HCT116 (cell line): Measurements from ENCODE around the gene TAS2R46. TPM values are rescaled to one million over a fixed set of nuclear protein-coding genes. Genes with fewer than 3 reads are reported as not detected.

Source experiments
- ATAC-seq: fragments of 200-7000 bp; cut with Tn5 transposase; 2 replicates; pipeline ENCODE4 v1.9.1; 2020; ENCODE audit warnings: mild to moderate bottlenecking, moderate library complexity
- BruUV-seq: library from RNA; stranded (reverse); fragments of 400-500 nt; replicated peaks from 2 replicates; lab custom pipeline; 2021; lab: Mats Ljungman, UMichigan
- CTCF ChIA-PET: fragments of 300-600 bp; sonication (Branson Sonifier 250); formaldehyde crosslinking; loops from one replicate; lab custom pipeline; 2021; ENCODE audit warnings: antibody characterized with exemption; lab: Charles Lee
- POLR2A ChIA-PET: fragments of 300-600, 350-600 bp; sonication (Branson Sonifier 250); formaldehyde crosslinking; loops from one replicate; lab custom pipeline; 2021; ENCODE audit warnings: antibody characterized with exemption; lab: Charles Lee
- RAD21 ChIA-PET, 2 experiments: fragments of 300-600 bp; sonication (Branson Sonifier 250); formaldehyde crosslinking; loops; one replicate each; lab custom pipeline; 2023; ENCODE audit warnings: low total read pairs in 2 of 2; ENCODE audit not compliant: uncharacterized antibody in 2 of 2, unreplicated experiment in 2 of 2, low non-redundant PET in 1 of 2; lab: Charles Lee
- DNase-seq: peaks from one replicate; pipeline ENCODE4 v3.0.0-alpha.2; 2010; ENCODE audit warnings: low read depth, low spot score
- H2AFZ ChIP-seq: fragments of 200-600 bp; shearing (Covaris generic), sonication (generic); 2 replicates; pipeline ENCODE4 v1.6.1; 2017; ENCODE audit warnings: low read depth, mixed run types, mixed read lengths, antibody characterized with exemption, low read length; ENCODE audit not compliant: poor library complexity, severe bottlenecking
- H3K27ac ChIP-seq: 2 replicates; pipeline ENCODE4 v1.5.1; 2012; ENCODE audit warnings: low read depth, low read length
- H3K27me3 ChIP-seq: fragments of 200-600 bp; sonication (generic); 2 replicates; pipeline ENCODE4 v1.6.1; 2016; ENCODE audit warnings: mixed run types, low read length, mixed read lengths; ENCODE audit not compliant: insufficient read depth
- H3K36me3 ChIP-seq, 2 experiments: fragments of 200-500 bp in 1 of 2; fragments of 200-600 bp in 1 of 2; sonication (Bioruptor generic) in 1 of 2; sonication (generic) in 1 of 2; 2 replicates each; pipeline versions ENCODE4 v1.5.1 to v1.6.1; 2014 to 2016; ENCODE audit warnings: low read length in 2 of 2, inconsistent platforms in 1 of 2, mixed read lengths in 1 of 2, mixed run types in 1 of 2; ENCODE audit not compliant: insufficient read depth in 2 of 2, control insufficient read depth in 1 of 2
- H3K4me1 ChIP-seq, 2 experiments: fragments of 200-600 bp in 1 of 2; sonication (generic) in 1 of 2; 2 replicates each; pipeline versions ENCODE4 v1.5.1 to v1.6.1; 2012 to 2017; ENCODE audit warnings: low read length in 2 of 2, inconsistent platforms in 1 of 2, mild to moderate bottlenecking in 1 of 2, mixed read lengths in 1 of 2, mixed run types in 1 of 2, moderate library complexity in 1 of 2; ENCODE audit not compliant: insufficient read depth in 2 of 2, control insufficient read depth in 1 of 2
- H3K4me2 ChIP-seq: fragments of 200-600 bp; sonication (generic); 2 replicates; pipeline ENCODE4 v1.6.1; 2017; ENCODE audit warnings: mixed run types, low read length, mixed read lengths
- H3K4me3 ChIP-seq, 2 experiments: fragments of 200-600 bp in 1 of 2; sonication (generic) in 1 of 2; replicated peaks in 1 of 2; 2 replicates each; pipeline ENCODE4 v1.5.1; 2011 to 2016; ENCODE audit warnings: low read length in 2 of 2, control low read depth in 1 of 2, low read depth in 1 of 2, mild to moderate bottlenecking in 1 of 2, mixed read lengths in 1 of 2, mixed run types in 1 of 2
- H3K79me2 ChIP-seq: fragments of 200-600 bp; sonication (generic); 2 replicates; pipeline ENCODE4 v1.6.1; 2017; ENCODE audit warnings: mild to moderate bottlenecking, mixed run types, low read length, moderate library complexity, mixed read lengths; ENCODE audit not compliant: insufficient read depth
- H3K9ac ChIP-seq: fragments of 200-600 bp; sonication (generic); 2 replicates; pipeline ENCODE4 v1.6.1; 2016; ENCODE audit warnings: low read length, mixed read lengths
- H3K9me2 ChIP-seq: fragments of 200-600 bp; sonication (generic), shearing (Covaris generic); 2 replicates; pipeline ENCODE4 v1.6.1; 2017; ENCODE audit warnings: mixed run types, mild to moderate bottlenecking, moderate library complexity; ENCODE audit not compliant: insufficient read depth
- H3K9me3 ChIP-seq, 2 experiments: fragments of 200-500 bp in 1 of 2; fragments of 200-600 bp in 1 of 2; sonication (Bioruptor generic) in 1 of 2; sonication (generic) in 1 of 2; 2 replicates each; pipeline ENCODE4 v1.6.1; 2014 to 2017; ENCODE audit warnings: low read length in 2 of 2, mixed read lengths in 2 of 2, inconsistent platforms in 1 of 2, low read depth in 1 of 2, mild to moderate bottlenecking in 1 of 2, mixed run types in 1 of 2, moderate library complexity in 1 of 2; ENCODE audit not compliant: control insufficient read depth in 1 of 2, insufficient read depth in 1 of 2
- H4K20me1 ChIP-seq: fragments of 200-600 bp; sonication (generic), shearing (Covaris generic); 2 replicates; pipeline ENCODE4 v1.6.1; 2017; ENCODE audit warnings: mixed run types, mild to moderate bottlenecking, moderate library complexity; ENCODE audit not compliant: insufficient read depth
- EGR1 ChIP-seq: IDR thresholded peaks from 2 replicates; pipeline ENCODE4 v1.6.1; 2012; ENCODE audit warnings: low read depth
- JUND ChIP-seq: IDR thresholded peaks from 2 replicates; pipeline ENCODE4 v1.6.1; 2012
- MAX ChIP-seq: IDR thresholded peaks from 2 replicates; pipeline ENCODE4 v1.6.1; 2012
- POLR2AphosphoS5 ChIP-seq: IDR thresholded peaks from 2 replicates; pipeline ENCODE4 v1.6.1; 2011; ENCODE audit warnings: mild to moderate bottlenecking, low read depth, low read length, moderate library complexity
- REST ChIP-seq: IDR thresholded peaks from 2 replicates; pipeline ENCODE4 v1.6.1; 2012; ENCODE audit warnings: low read depth
- SP1 ChIP-seq: IDR thresholded peaks from 2 replicates; pipeline ENCODE4 v1.6.1; 2012; ENCODE audit warnings: low read depth
- SRF ChIP-seq: IDR thresholded peaks from 2 replicates; pipeline ENCODE4 v1.6.1; 2012; ENCODE audit warnings: low read depth
- TCF7L2 ChIP-seq: IDR thresholded peaks from 2 replicates; pipeline ENCODE4 v1.7.0; 2011; ENCODE audit warnings: borderline replicate concordance, inconsistent platforms; ENCODE audit not compliant: insufficient read depth, insufficient read length; ENCODE audit errors: extremely low read depth
- ZFX ChIP-seq: fragments of 450-650 bp; IDR thresholded peaks from 2 replicates; pipeline ENCODE4 v1.6.1; 2017
- ZNF274 ChIP-seq: fragments of 200-500 bp; sonication (Bioruptor generic); IDR thresholded peaks from 2 replicates; pipeline ENCODE4 v1.6.1; 2014; ENCODE audit warnings: mild to moderate bottlenecking, low read depth, low read length, inconsistent platforms
- intact Hi-C: fragments of 100-400 bp; cut with micrococcal nuclease; formaldehyde crosslinking; loops from 2 replicates; pipeline ENCODE4 v1.10.0; 2022
- total RNA-seq: library from RNA; stranded (reverse); gene quantifications from one replicate; pipeline ENCODE4 v1.2.1, GENCODE V29; 2021; ENCODE audit not compliant: unreplicated experiment
- TF ChIP-seq, protein P1 (sequence below): IDR thresholded peaks from 2 replicates; pipeline ENCODE4 v1.6.1; 2011; ENCODE audit warnings: mild to moderate bottlenecking, low read length, moderate library complexity; ENCODE audit not compliant: insufficient replicate concordance; ENCODE audit errors: extremely low read depth

TAS2R46 gene
- total RNA-seq, 1 experiment from 2014 or later, result 0.42 TPM

DNA sequence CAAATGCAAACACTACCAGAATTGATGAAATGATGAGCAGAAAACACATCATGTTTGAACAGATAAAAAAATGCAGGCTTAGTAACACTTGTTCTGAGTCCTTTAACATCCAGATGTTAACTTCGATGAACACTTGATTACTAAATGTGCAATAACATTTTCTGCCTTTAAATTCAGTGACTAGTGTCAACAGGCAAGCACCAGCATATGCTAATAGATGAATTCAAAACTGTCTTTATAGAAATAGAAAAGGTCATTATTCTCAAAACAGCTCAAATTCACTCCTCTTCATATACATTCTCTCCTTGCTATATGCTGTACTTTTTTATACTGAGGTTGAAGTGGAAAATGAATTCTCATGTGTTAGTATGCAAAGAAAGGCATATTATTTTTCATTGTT, 39.6 kb downstream of the TAS2R46 start, which contains the start of gene TAS2R19:
Gene TAS2R19 (minus strand): TSS at position 101 of the 400 bp plus-strand sequence. CDS start 49 bp downstream, at position 52.
- Histone ChIP-seq H3K36me3 (peaks cover 0 to under 1% of the 10 kb centered on the region in 2 experiments; a peak in 1 of 4 replicates), H3K4me2 (no peak within 1 kb of the TSS), H3K79me2 (0 out of 2 replicates have a peak, but pooled peaks cover 4% of the 10 kb centered on the region), H2AFZ (no peak within 1 kb of the TSS), H3K4me3 (no peak within 1 kb of the TSS), H4K20me1 (no peaks in the 10 kb centered on the region), H3K4me1 (no peaks in the 10 kb centered on the region), H3K9me3 (no peaks in the 10 kb centered on the region), H3K27me3 (no peaks in the 10 kb centered on the region), H3K9ac (no peak within 1 kb of the TSS), H3K9me2 (no peaks in the 10 kb centered on the region), H3K27ac (no peak within 1 kb of the TSS)
- ChIA-PET CTCF (no interaction called here), POLR2A (no interaction called here), RAD21 (no interaction called here)
- no peak for ATAC-seq
- intact Hi-C loops, result no loop called here
- DNase-seq, result no peak
- TF ChIP-seq SP1 (no peak), SRF (no peak), REST (no peak), EGR1 (no peak), ZNF274 (no peak), MAX (no peak), POLR2AphosphoS5 (no peak), JUND (no peak), TCF7L2 (no peak), ZFX (no peak)
- TF ChIP-seq, protein P1, sequence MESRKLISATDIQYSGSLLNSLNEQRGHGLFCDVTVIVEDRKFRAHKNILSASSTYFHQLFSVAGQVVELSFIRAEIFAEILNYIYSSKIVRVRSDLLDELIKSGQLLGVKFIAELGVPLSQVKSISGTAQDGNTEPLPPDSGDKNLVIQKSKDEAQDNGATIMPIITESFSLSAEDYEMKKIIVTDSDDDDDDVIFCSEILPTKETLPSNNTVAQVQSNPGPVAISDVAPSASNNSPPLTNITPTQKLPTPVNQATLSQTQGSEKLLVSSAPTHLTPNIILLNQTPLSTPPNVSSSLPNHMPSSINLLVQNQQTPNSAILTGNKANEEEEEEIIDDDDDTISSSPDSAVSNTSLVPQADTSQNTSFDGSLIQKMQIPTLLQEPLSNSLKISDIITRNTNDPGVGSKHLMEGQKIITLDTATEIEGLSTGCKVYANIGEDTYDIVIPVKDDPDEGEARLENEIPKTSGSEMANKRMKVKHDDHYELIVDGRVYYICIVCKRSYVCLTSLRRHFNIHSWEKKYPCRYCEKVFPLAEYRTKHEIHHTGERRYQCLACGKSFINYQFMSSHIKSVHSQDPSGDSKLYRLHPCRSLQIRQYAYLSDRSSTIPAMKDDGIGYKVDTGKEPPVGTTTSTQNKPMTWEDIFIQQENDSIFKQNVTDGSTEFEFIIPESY, result no peak
- BruUV-seq, result no TSS peak
